Kidney epithelial cell (primary cell): ENCODE measurements around the gene PPL. TPM values are rescaled to one million over a fixed set of nuclear protein-coding genes. Genes with fewer than 3 reads are reported as not detected.
"Not testable (repeated sequence)": the region's sequence is repeated elsewhere in the genome, so short reads cannot be mapped to it uniquely, and the experiment has no call there.

Experiments
- DNase-seq: peaks from one replicate; pipeline ENCODE4 v3.0.0-alpha.2; 2010; ENCODE audit warnings: low read depth
- H3K27me3 ChIP-seq: 2 replicates; pipeline ENCODE4 v1.6.0; 2011; ENCODE audit warnings: low read length; ENCODE audit not compliant: control insufficient read depth, insufficient read depth
- H3K36me3 ChIP-seq: 2 replicates; pipeline ENCODE4 v1.5.1; 2011; ENCODE audit warnings: low read length; ENCODE audit not compliant: control insufficient read depth, insufficient read depth
- H3K4me3 ChIP-seq: 2 replicates; pipeline ENCODE4 v1.5.1; 2011; ENCODE audit warnings: low read depth, mild to moderate bottlenecking, control low read depth, low read length
- CTCF ChIP-seq: IDR thresholded peaks from 2 replicates; pipeline ENCODE4 v1.5.1; 2011; ENCODE audit warnings: mild to moderate bottlenecking, moderate library complexity, low read length, control low read depth, inconsistent platforms; ENCODE audit not compliant: insufficient read depth, poor library complexity, severe bottlenecking
- total RNA-seq: library from RNA; depleted of rRNA; stranded (reverse); fragments of >200 nt; gene quantifications from 2 replicates; pipeline ENCODE4 v1.2.3, GENCODE V29; 2015

The PPL gene
- total RNA-seq, 1 donor from 2014 or later, result 26.5 TPM

- Histone ChIP-seq H3K4me3 (no peak overlapping the region), H3K27me3 (no peaks in the 10 kb centered on the region), H3K36me3 (no peaks in the 10 kb centered on the region)
- no peak for TF ChIP-seq CTCF
- DNase-seq, result no peak
These were observed 36.1 kb upstream of the PPL start for GRCh38 chr16:4972938-4973587.

- TF ChIP-seq CTCF, result no peak
- Histone ChIP-seq H3K27me3 (no peaks in the 10 kb centered on the region), H3K4me3 (no peak overlapping the region), H3K36me3 (no peaks in the 10 kb centered on the region)
- no peak for DNase-seq
These were observed 33.1 kb upstream of the PPL start for GRCh38 chr16:4970010-4970409.

GRCh38 chr16:4968879-4969483, 32.0 kb upstream of the PPL start:
- H3K36me3 ChIP-seq, result no peaks in the 10 kb centered on the region
- H3K4me3 ChIP-seq, result no peak overlapping the region
- no peak for DNase-seq
- no peak for TF ChIP-seq CTCF
- no peaks in the 10 kb centered on the region for H3K27me3 ChIP-seq

- not testable (repeated sequence) for H3K27me3 ChIP-seq, H3K36me3 ChIP-seq, H3K4me3 ChIP-seq, DNase-seq
These were observed 31.3 kb upstream of the PPL start for GRCh38 chr16:4968278-4968677.

- no peak for TF ChIP-seq CTCF
- Histone ChIP-seq H3K27me3 (no peaks in the 10 kb centered on the region), H3K4me3 (no peak overlapping the region), H3K36me3 (no peaks in the 10 kb centered on the region)
- no peak for DNase-seq
These were observed 29.9 kb upstream of the PPL start for GRCh38 chr16:4966736-4967453.

GRCh38 chr16:4963527-4963926, 26.6 kb upstream of the PPL start:
- not testable (repeated sequence) for H3K36me3 ChIP-seq, H3K27me3 ChIP-seq, DNase-seq, H3K4me3 ChIP-seq
